AG04450 (cell line): ENCODE measurements around the gene COX5A. TPM values are rescaled to one million over a fixed set of nuclear protein-coding genes. Genes with fewer than 3 reads are reported as not detected.
A peak's percentile ranks its signal among the peaks of the same experiment; 100 is the strongest.

Experiments
- CTCF ChIA-PET: fragments of 300-600, 350-600 bp; formaldehyde crosslinking; extraction: SDS; loops from one replicate; lab custom pipeline; 2022; ENCODE audit warnings: antibody characterized with exemption, inconsistent platforms; lab: Charles Lee
- POLR2A ChIA-PET: fragments of 350-600 bp; formaldehyde crosslinking; extraction: SDS; loops from one replicate; lab custom pipeline; 2021; ENCODE audit warnings: antibody characterized with exemption, inconsistent platforms; lab: Yijun Ruan, JAX
- DNase-seq: peaks from one replicate; pipeline ENCODE4 v3.0.0-alpha.2; 2011; ENCODE audit warnings: low read depth, low spot score
- H3K27ac ChIP-seq: one replicate; pipeline ENCODE4 v1.5.1; 2012; ENCODE audit warnings: low read depth, low read length, control low read depth
- H3K27me3 ChIP-seq: one replicate; pipeline ENCODE4 v1.6.0; 2012; ENCODE audit warnings: low read length; ENCODE audit not compliant: control insufficient read depth, insufficient read depth
- H3K4me3 ChIP-seq: 2 replicates; pipeline ENCODE4 v1.5.1; 2011; ENCODE audit warnings: mild to moderate bottlenecking, low read depth, low read length, control low read depth
- H3K9me3 ChIP-seq: 2 replicates; pipeline ENCODE4 v1.5.1; 2012; ENCODE audit warnings: low read length; ENCODE audit not compliant: control insufficient read depth, insufficient read depth
- polyA plus RNA-seq: library from polyadenylated mRNA; depleted of rRNA; stranded (reverse); fragments of >200 nt; gene quantifications from 2 replicates; pipeline ENCODE4 v1.2.3, GENCODE V29; 2011; rRNA removed
- small RNA-seq: library from RNA; depleted of rRNA; stranded (forward); fragments of <200 nt; gene quantifications from one replicate; pipeline ENCODE3, GENCODE V24; 2012; ENCODE audit warnings: low read depth; ENCODE audit not compliant: insufficient read length
- TF ChIP-seq, protein P1 (sequence below): IDR thresholded peaks from 2 replicates; pipeline ENCODE4 v1.5.1; 2011; ENCODE audit warnings: low read depth, low read length, control low read depth, inconsistent platforms

The COX5A gene
- polyA plus RNA-seq, 1 experiment = 147 TPM

DNA sequence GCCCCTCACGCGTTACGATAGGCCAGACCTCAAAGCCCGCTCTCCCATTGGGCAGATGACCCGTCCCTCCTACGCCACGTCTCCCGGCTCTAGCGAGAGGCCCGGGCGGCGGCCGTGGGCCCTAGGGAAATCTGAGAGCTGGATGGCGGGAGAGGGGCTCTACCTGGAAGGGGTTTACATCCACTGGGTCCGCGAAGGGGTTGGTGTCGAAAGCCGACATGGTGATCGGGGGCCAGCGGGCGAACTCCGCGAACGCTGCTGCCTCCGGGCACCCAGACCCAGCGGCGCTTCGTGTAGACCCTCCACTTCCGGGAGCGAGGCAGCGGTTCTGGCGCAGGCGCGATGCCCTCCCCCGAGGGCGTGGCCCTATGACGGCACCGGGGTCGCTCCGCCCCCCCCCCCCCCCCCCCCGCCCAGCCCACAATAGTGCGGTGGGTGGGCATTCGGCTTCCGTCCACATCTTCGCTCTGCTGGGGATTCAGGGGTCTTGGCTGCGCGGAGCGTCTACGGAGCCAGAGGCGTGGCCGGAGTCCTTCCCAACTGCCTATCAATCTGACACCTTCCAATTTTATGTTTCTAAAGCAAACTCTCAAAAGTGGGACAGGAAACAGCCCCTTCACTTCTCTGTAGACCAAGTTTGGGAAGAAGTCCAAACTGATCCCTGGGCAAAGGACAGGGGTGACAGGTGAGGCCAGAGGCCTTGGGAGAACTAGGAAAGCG, 64.7 kb downstream of the COX5A start, which contains the start of gene SCAMP2:
TSS of gene SCAMP2 (minus strand) at position 330 of the 720 bp plus-strand sequence. CDS start at position 220, 110 bp downstream.
- Histone ChIP-seq H3K9me3 (no peaks in the 10 kb centered on the region), H3K4me3 (peak within 1 kb of the TSS; percentile 93), H3K27ac (peak within 1 kb of the TSS; percentile 95), H3K27me3 (peaks cover 5% of the 10 kb centered on the region)
- POLR2A ChIA-PET = interaction anchor here (0.6 to 1.4 kb wide), 2 partner anchors 12 kb away, joined by 4 to 5 read pairs; no protein-coding TSS in a partner anchor
- CTCF ChIA-PET = interaction anchor here (0.6 to 1.2 kb wide), 2 partner anchors 17 to 28 kb away, joined by 4 to 6 read pairs; no protein-coding TSS in a partner anchor
- TF ChIP-seq, protein P1, sequence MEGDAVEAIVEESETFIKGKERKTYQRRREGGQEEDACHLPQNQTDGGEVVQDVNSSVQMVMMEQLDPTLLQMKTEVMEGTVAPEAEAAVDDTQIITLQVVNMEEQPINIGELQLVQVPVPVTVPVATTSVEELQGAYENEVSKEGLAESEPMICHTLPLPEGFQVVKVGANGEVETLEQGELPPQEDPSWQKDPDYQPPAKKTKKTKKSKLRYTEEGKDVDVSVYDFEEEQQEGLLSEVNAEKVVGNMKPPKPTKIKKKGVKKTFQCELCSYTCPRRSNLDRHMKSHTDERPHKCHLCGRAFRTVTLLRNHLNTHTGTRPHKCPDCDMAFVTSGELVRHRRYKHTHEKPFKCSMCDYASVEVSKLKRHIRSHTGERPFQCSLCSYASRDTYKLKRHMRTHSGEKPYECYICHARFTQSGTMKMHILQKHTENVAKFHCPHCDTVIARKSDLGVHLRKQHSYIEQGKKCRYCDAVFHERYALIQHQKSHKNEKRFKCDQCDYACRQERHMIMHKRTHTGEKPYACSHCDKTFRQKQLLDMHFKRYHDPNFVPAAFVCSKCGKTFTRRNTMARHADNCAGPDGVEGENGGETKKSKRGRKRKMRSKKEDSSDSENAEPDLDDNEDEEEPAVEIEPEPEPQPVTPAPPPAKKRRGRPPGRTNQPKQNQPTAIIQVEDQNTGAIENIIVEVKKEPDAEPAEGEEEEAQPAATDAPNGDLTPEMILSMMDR = no peak
- DNase-seq = peak; percentile 78

GRCh38 chr15:74872702-74873035, 65.2 kb downstream of the COX5A start:
- peak overlapping the region; percentile 93 for H3K4me3 ChIP-seq
- TF ChIP-seq, protein P1 = no peak
- peaks cover 5% of the 10 kb centered on the region for H3K27me3 ChIP-seq
- ChIA-PET CTCF (interaction anchor here (1.2 kb wide), 1 partner anchor 29 kb away, joined by 4 read pairs; no protein-coding TSS in a partner anchor), POLR2A (interaction anchor here (1.4 kb wide), 1 partner anchor 12 kb away, joined by 5 read pairs; no protein-coding TSS in a partner anchor)
- no peaks in the 10 kb centered on the region for H3K9me3 ChIP-seq
- DNase-seq = no peak
- H3K27ac ChIP-seq = peak overlapping the region; percentile 95

DNA sequence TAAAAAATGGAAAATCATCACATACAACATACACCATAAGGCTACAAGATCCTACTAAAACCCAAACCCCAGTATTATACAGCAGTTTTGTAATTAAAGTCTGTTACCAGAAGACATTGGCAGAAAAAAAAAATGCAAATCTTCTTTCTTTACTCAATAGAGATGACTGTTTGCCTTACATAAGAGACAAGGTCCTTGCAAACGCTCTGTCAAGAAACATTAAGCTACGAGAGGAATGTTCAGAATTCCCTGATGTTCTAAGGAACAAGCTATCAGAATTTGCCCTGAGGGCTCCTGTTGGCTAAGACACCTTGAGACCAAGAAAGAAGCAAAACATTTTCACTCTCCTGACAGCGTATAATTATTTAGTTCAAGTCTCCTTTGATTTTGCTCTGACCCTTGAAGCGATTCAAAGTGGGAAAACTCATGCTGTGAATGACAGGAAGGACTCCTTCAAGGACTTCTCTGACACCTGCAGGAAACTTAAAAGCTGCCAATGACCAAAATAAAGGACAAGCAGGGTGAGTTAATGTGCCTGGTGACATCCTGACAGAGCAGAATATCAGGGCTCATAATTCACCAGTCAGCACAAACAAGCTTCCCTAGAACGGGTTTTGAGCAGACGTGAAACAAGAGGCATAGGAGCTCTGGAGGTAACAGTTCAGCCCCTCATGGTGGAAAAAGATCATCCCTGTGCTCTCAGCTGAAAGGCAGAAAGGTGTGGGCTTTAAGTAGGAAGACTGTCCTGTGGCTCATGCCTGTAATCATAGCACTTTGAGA, 67.2 kb downstream of the COX5A start:
- ChIA-PET CTCF (interaction anchor here (0.6 to 2.4 kb wide), 3 partner anchors 11 to 100 kb away, joined by 3 to 27 read pairs (median 8); no protein-coding TSS in a partner anchor), POLR2A (interaction anchor here (1.2 kb wide), 1 partner anchor 26 kb away, joined by 4 read pairs; no protein-coding TSS in a partner anchor)
- TF ChIP-seq, protein P1 = no peak
- peak overlapping the region; percentile 22 for H3K27ac ChIP-seq
- no peaks in the 10 kb centered on the region for H3K27me3 ChIP-seq
- no peaks in the 10 kb centered on the region for H3K9me3 ChIP-seq
- no peak for DNase-seq
- H3K4me3 ChIP-seq = no peak overlapping the region

Small RNAs within 50 kb of the gene (small RNA-seq; reads per million reads assigned to genes)
- gene RF00019 = not detected

Other genes starting within 250 kb of the COX5A start
- 37.1 and 43.6 TPM in 2 replicates for gene EDC3, start 242.0 kb downstream of the COX5A start, polyA plus RNA-seq
- gene CYP1A1, start 212.5 kb downstream of the COX5A start, polyA plus RNA-seq = 0.04 TPM in 1 of 2 replicates, not detected in the other
- not detected in 2 replicates for gene CYP1A2, start 189.2 kb downstream of the COX5A start, polyA plus RNA-seq
- 17.2 and 25.1 TPM in 2 replicates for gene CSK, start 156.0 kb downstream of the COX5A start, polyA plus RNA-seq
- not detected in 2 replicates for gene LMAN1L, start 125.2 kb downstream of the COX5A start, polyA plus RNA-seq
- not detected in 2 replicates for gene CPLX3, start 111.4 kb downstream of the COX5A start, polyA plus RNA-seq
- gene ULK3, start 94.9 kb downstream of the COX5A start, polyA plus RNA-seq = 14.2 and 18.6 TPM in 2 replicates
- 116 and 127 TPM in 2 replicates for gene SCAMP2, start 64.7 kb downstream of the COX5A start, polyA plus RNA-seq
- gene MPI, start 48.0 kb downstream of the COX5A start, polyA plus RNA-seq = 55.5 and 69.4 TPM in 2 replicates
- gene FAM219B, start 31.2 kb downstream of the COX5A start, polyA plus RNA-seq = 38.2 and 43.2 TPM in 2 replicates
- gene RPP25, start 18.7 kb upstream of the COX5A start, polyA plus RNA-seq = 0.25 and 0.31 TPM in 2 replicates
- gene SCAMP5, start 57.5 kb upstream of the COX5A start, polyA plus RNA-seq = 2.1 TPM in 2 replicates
- 5.5 and 7.1 TPM in 2 replicates for gene PPCDC, start 85.5 kb upstream of the COX5A start, polyA plus RNA-seq